ENCODE measurements around the gene PSMD1.

DNA sequence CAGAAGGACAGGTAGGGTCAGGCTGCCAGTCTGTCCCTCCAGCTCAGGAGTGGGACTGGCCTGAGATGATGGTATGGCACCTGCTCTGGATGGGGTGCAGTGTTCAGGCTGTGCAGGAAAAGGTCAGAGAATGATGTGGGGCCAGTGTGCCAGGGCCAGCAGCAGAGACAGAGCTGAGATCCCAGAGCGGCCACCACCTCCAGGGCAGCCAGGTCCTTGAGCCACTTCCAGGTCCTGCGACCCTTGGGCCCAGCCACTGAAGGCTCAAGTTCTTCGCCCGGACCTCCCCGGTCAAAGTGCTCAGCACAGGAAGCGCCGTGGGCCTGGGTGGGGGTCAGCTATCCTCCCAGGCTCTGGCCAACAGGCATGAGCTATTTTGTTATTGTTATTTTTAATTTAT lies 129.7 kb downstream of the PSMD1 start:
- TF ChIP-seq, protein P1, sequence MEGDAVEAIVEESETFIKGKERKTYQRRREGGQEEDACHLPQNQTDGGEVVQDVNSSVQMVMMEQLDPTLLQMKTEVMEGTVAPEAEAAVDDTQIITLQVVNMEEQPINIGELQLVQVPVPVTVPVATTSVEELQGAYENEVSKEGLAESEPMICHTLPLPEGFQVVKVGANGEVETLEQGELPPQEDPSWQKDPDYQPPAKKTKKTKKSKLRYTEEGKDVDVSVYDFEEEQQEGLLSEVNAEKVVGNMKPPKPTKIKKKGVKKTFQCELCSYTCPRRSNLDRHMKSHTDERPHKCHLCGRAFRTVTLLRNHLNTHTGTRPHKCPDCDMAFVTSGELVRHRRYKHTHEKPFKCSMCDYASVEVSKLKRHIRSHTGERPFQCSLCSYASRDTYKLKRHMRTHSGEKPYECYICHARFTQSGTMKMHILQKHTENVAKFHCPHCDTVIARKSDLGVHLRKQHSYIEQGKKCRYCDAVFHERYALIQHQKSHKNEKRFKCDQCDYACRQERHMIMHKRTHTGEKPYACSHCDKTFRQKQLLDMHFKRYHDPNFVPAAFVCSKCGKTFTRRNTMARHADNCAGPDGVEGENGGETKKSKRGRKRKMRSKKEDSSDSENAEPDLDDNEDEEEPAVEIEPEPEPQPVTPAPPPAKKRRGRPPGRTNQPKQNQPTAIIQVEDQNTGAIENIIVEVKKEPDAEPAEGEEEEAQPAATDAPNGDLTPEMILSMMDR (conservative IDR thresholded peaks at IDR 0.05; ENCODE audit: low read depth in 2 of 2) = no peak
- TF ChIP-seq, protein P2, sequence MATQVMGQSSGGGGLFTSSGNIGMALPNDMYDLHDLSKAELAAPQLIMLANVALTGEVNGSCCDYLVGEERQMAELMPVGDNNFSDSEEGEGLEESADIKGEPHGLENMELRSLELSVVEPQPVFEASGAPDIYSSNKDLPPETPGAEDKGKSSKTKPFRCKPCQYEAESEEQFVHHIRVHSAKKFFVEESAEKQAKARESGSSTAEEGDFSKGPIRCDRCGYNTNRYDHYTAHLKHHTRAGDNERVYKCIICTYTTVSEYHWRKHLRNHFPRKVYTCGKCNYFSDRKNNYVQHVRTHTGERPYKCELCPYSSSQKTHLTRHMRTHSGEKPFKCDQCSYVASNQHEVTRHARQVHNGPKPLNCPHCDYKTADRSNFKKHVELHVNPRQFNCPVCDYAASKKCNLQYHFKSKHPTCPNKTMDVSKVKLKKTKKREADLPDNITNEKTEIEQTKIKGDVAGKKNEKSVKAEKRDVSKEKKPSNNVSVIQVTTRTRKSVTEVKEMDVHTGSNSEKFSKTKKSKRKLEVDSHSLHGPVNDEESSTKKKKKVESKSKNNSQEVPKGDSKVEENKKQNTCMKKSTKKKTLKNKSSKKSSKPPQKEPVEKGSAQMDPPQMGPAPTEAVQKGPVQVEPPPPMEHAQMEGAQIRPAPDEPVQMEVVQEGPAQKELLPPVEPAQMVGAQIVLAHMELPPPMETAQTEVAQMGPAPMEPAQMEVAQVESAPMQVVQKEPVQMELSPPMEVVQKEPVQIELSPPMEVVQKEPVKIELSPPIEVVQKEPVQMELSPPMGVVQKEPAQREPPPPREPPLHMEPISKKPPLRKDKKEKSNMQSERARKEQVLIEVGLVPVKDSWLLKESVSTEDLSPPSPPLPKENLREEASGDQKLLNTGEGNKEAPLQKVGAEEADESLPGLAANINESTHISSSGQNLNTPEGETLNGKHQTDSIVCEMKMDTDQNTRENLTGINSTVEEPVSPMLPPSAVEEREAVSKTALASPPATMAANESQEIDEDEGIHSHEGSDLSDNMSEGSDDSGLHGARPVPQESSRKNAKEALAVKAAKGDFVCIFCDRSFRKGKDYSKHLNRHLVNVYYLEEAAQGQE (IDR thresholded peaks at IDR 0.05; ENCODE audit: unreplicated experiment) = no peak
- TF ChIP-seq ZNF114 (CRISPR knock-in tag; IDR thresholded peaks at IDR 0.05) (no peak), EZH2 (IDR thresholded peaks at IDR 0.05; ENCODE audit: low read depth, unreplicated experiment) (no peak), EZH2phosphoT487 (IDR thresholded peaks at IDR 0.05; ENCODE audit: unreplicated experiment) (no peak), ZNF462 (CRISPR knock-in tag; IDR thresholded peaks at IDR 0.05) (no peak), NANOG (IDR thresholded peaks at IDR 0.05; ENCODE audit: borderline replicate concordance) (no peak), POLR2AphosphoS5 (IDR thresholded peaks at IDR 0.05; ENCODE audit: low read depth) (no peak), JUNB (IDR thresholded peaks at IDR 0.05; ENCODE audit: unreplicated experiment) (no peak), ZNF331 (CRISPR knock-in tag; IDR thresholded peaks at IDR 0.05; ENCODE audit: low read depth) (no peak), CREB1 (CRISPR knock-in tag; IDR thresholded peaks at IDR 0.05; ENCODE audit: low read depth) (no peak)
- TF ChIP-seq, protein P3, sequence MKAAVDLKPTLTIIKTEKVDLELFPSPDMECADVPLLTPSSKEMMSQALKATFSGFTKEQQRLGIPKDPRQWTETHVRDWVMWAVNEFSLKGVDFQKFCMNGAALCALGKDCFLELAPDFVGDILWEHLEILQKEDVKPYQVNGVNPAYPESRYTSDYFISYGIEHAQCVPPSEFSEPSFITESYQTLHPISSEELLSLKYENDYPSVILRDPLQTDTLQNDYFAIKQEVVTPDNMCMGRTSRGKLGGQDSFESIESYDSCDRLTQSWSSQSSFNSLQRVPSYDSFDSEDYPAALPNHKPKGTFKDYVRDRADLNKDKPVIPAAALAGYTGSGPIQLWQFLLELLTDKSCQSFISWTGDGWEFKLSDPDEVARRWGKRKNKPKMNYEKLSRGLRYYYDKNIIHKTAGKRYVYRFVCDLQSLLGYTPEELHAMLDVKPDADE (IDR thresholded peaks at IDR 0.05) = no peak

All from GM23338 (cell line).